Left renal pelvis (tissue), 4 donors: ENCODE results near the gene FOXO3B. TPM values are rescaled to one million over a fixed set of nuclear protein-coding genes. Genes with fewer than 3 reads are reported as not detected.
"Not testable (repeated sequence)": the region's sequence is repeated elsewhere in the genome, so short reads cannot be mapped to it uniquely, and the experiment has no call there.

Experiments
- DNase-seq, 4 donors: peaks; one replicate each; pipeline ENCODE4 v3.0.0-alpha.2; 2013; ENCODE audit warnings: low read depth in 4 of 4, low spot score in 3 of 4
- polyA plus RNA-seq, 4 donors: library from polyadenylated mRNA; unstranded; fragments of 120-200 nt; gene quantifications; one replicate each; pipeline ENCODE4 v1.2.1, GENCODE V29; 2013; ENCODE audit not compliant: insufficient read length in 4 of 4

The FOXO3B gene
- polyA plus RNA-seq, 4 donors, result 3.0 to 5.2 (median 4.5) TPM

GRCh38 chr17:18661924-18662624 is 20.0 kb downstream of the FOXO3B start:
- not testable (repeated sequence) for DNase-seq

DNA sequence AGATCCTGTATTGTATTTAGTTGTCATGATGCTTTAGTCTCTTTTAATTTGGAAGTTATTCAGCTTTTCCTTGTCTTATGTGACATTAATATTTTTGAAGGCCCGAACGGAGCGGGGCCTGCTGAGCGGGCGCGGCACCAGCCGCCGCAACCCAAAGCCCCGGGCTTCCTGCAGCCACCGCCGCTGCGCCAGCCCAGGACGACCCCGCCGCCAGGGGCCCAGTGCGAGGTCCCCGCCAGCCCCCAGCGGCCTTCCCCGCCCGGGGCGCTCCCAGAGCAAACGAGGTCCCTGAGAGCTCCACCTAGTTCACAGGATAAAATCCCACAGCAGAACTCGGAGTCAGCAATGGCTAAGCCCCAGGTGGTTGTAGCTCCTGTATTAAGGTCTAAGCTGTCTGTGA is 32.0 kb downstream of the FOXO3B start:
- DNase-seq, result not testable (repeated sequence)

- not testable (repeated sequence) for DNase-seq
These were observed 37.8 kb downstream of the FOXO3B start, which contains the start of gene TBC1D28 for GRCh38 chr17:18644291-18644690. Gene TBC1D28 (minus strand): TSS chr17:18644391. CDS start chr17:18641352, 3,039 bp downstream.

GRCh38 chr17:18643124-18643523 is 39.0 kb downstream of the FOXO3B start:
- not testable (repeated sequence) for DNase-seq

DNA sequence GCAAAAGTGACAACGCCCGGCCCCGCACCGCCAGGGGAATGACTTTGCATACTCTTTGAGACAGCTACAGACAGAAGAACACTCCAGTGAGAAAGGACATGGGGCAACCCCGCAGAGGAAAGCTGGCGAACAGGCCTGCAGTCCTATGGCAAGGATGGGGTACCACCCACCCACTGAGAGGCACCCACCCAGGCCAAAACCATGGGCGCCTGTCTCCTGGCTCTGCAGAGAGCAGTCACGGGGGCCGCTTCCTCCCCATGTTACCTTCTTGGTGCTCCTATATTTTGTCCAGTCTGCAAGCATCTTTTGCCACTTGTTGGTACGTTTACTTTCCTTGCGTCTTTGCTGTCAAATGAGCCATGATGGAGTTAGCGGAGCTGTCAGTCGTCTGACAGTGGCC is 43.8 kb downstream of the FOXO3B start:
- not testable (repeated sequence) for DNase-seq

DNA sequence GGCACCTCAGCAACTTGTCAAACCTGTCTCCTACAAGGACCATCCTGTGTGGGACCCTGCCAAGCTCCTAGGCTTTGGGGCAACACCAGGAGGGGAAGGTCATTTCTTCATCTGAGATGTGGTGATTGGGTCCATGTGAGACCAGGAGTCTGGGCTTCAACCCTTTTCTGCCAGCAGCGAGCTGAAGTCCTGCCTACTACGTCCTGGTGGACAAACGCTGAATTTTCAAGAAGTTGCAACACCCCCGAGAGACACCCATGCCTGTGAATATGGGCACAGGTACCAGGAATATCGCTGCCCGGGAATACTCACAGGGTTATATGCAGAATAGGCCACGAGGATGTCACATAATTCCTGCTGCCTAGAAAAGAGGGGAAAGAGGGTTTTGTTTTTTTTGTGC is 45.9 kb downstream of the FOXO3B start:
- not testable (repeated sequence) for DNase-seq

DNA sequence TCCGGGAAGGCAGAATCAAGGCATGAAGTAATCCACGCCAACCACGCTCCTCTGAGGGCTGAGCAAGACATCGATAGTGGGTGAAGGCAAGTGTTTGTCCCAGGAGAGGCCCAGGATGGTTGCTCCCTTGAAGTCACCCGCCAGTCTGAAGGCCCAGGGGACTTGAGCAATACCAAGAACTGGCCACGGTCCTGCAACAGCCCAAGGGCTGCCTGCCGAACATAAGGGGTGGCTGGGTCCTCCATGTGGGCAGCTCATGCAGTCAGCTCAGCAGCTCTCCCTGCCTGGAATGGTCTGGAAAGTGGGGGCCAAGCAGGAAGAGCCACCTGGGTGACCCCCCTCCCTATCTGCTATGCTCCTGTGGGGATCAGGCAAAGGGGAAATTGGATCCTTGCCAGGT is 46.3 kb downstream of the FOXO3B start:
- DNase-seq, result not testable (repeated sequence)

DNA sequence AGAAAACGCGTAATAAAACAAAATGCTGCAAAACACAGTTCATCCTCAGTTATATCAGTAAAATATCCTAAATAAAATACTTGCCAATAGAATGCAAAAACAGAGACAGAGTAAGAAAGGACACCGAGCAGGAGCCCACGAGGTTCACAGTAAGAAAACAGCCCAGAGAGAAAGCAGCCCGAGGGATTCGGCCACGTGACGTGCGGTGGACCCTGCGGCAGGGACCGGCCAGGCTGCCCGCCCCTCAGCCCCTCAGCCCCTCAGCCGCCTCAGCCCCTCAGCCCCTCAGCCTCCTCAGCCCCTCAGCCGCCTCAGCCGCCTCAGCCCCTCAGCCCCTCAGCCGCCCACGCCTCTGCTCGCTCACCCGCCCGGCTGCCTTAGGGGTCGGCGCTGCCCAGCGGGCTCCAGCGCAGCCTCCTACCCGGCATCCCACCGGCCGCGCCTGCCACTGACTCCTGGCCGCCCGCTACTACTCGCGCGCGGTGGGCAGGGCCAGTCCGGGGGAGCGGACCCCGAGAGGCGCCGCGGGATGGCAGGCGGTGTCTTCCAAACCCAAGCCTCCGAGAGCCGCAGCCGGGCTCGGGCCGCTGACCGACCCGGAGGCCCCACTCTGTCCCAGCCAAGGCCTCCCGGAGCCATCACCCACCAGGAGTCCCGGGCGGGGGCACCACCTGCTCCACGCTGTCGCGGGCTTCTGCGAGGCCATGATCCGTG is 47.4 kb downstream of the FOXO3B start:
- DNase-seq, result not testable (repeated sequence)

Other genes with a start within 250 kb of the FOXO3B start
- under 1 TPM in 2 of 4 donors, not detected in 2; 0.08 to 0.20 TPM for gene LGALS9C, start 205.5 kb downstream of the FOXO3B start, polyA plus RNA-seq
- not detected for gene TBC1D28, start 37.9 kb downstream of the FOXO3B start, polyA plus RNA-seq
- 1 to 10 TPM in 1 of 4 donors, under 1 TPM in 3; 0.46 to 1.0 (median 0.61) TPM for gene FBXW10, start 61.7 kb upstream of the FOXO3B start, polyA plus RNA-seq
- gene TVP23B, start 98.9 kb upstream of the FOXO3B start, polyA plus RNA-seq, result 10 to 100 TPM; 45.8 to 54.1 (median 50.9) TPM
- 10 to 100 TPM; 46.6 to 64.1 (median 58.1) TPM for gene PRPSAP2, start 175.8 kb upstream of the FOXO3B start, polyA plus RNA-seq